HepG2 (cell line): ENCODE data around the gene TMUB1. TPM values are rescaled to one million over a fixed set of nuclear protein-coding genes. Genes with fewer than 3 reads are reported as not detected.

Source experiments
- CREM ChIP-seq, 2 experiments: sonication (generic) in 1 of 2; formaldehyde crosslinking in 1 of 2; IDR thresholded peaks; 2 replicates each; pipeline versions ENCODE4 v1.4.0 to v1.6.1; 2016 to 2020; ENCODE audit warnings: antibody characterized with exemption in 1 of 2, mild to moderate bottlenecking in 1 of 2, missing genetic modification reagents in 1 of 2
- GATAD1 ChIP-seq: IDR thresholded peaks from 2 replicates; pipeline ENCODE4 v1.6.1; 2016; ENCODE audit warnings: missing genetic modification reagents, missing compliant biosample characterization
- MLXIP ChIP-seq: sonication (generic); formaldehyde crosslinking; IDR thresholded peaks from 2 replicates; pipeline ENCODE4 v1.9.0; 2021; ENCODE audit warnings: missing genetic modification reagents, borderline replicate concordance
- NR3C1 ChIP-seq: sonication (generic); formaldehyde crosslinking; IDR thresholded peaks from 2 replicates; pipeline ENCODE4 v1.4.0; 2020; ENCODE audit warnings: missing genetic modification reagents
- PRPF4 ChIP-seq: fragments of 200-400 bp; formaldehyde crosslinking; IDR thresholded peaks from 2 replicates; pipeline ENCODE4 v1.6.1; 2016; ENCODE audit warnings: low read length, low read depth; ENCODE audit not compliant: poor library complexity, severe bottlenecking
- SMAD1 ChIP-seq: sonication (generic); formaldehyde crosslinking; IDR thresholded peaks from 2 replicates; pipeline ENCODE4 v1.4.0; 2020; ENCODE audit warnings: missing genetic modification reagents, low read depth, mild to moderate bottlenecking, borderline replicate concordance
- polyA plus RNA-seq, 8 experiments: library from polyadenylated mRNA; depleted of rRNA in 3 of 8; stranded (reverse) in 7 of 8; unstranded in 1 of 8; fragments of >200 nt; fragmentation: Illumina TruSeq in 4 of 8; extraction: Trizol in 4 of 8; gene quantifications; 2 replicates each; pipeline versions ENCODE4 v1.2.1 to v1.2.3, GENCODE V29; 2011 to 2016; ENCODE audit warnings: low read depth in 4 of 8, missing spikeins in 1 of 8, mixed read lengths in 1 of 8; ENCODE audit not compliant: insufficient read depth in 1 of 8
- total RNA-seq, 5 experiments: library from RNA; depleted of rRNA; stranded (reverse); fragments of >200 nt; fragmentation: Illumina TruSeq; extraction: Trizol; gene quantifications; 2 replicates each; pipeline ENCODE4 v1.2.3, GENCODE V29; 2016; ENCODE audit warnings: low read depth in 1 of 5
- TF ChIP-seq, protein P1 (sequence below): sonication (generic); formaldehyde crosslinking; IDR thresholded peaks from one replicate; pipeline ENCODE4 v1.5.1; 2020; ENCODE audit warnings: mild to moderate bottlenecking, missing genetic modification reagents; ENCODE audit errors: not compliant biosample characterization
- TF ChIP-seq, protein P2 (sequence below): sonication (generic); formaldehyde crosslinking; IDR thresholded peaks from 2 replicates; pipeline ENCODE4 v1.4.0; 2020; ENCODE audit warnings: mild to moderate bottlenecking, missing genetic modification reagents
- TF ChIP-seq, protein P3 (sequence below): sonication (generic); formaldehyde crosslinking; IDR thresholded peaks from 2 replicates; pipeline ENCODE4 v1.5.0; 2020; ENCODE audit warnings: missing genetic modification reagents, mild to moderate bottlenecking, borderline replicate concordance

The TMUB1 gene
- total and polyA plus RNA-seq, 2 of the 13 experiments (the other 11 are each of a cell fraction or from before 2014, with no cell fraction given) = 44.8 to 51.6 TPM

GRCh38 chr7:151062399-151063211, 20.7 kb downstream of the TMUB1 start (continued):
- TF ChIP-seq, protein P1, sequence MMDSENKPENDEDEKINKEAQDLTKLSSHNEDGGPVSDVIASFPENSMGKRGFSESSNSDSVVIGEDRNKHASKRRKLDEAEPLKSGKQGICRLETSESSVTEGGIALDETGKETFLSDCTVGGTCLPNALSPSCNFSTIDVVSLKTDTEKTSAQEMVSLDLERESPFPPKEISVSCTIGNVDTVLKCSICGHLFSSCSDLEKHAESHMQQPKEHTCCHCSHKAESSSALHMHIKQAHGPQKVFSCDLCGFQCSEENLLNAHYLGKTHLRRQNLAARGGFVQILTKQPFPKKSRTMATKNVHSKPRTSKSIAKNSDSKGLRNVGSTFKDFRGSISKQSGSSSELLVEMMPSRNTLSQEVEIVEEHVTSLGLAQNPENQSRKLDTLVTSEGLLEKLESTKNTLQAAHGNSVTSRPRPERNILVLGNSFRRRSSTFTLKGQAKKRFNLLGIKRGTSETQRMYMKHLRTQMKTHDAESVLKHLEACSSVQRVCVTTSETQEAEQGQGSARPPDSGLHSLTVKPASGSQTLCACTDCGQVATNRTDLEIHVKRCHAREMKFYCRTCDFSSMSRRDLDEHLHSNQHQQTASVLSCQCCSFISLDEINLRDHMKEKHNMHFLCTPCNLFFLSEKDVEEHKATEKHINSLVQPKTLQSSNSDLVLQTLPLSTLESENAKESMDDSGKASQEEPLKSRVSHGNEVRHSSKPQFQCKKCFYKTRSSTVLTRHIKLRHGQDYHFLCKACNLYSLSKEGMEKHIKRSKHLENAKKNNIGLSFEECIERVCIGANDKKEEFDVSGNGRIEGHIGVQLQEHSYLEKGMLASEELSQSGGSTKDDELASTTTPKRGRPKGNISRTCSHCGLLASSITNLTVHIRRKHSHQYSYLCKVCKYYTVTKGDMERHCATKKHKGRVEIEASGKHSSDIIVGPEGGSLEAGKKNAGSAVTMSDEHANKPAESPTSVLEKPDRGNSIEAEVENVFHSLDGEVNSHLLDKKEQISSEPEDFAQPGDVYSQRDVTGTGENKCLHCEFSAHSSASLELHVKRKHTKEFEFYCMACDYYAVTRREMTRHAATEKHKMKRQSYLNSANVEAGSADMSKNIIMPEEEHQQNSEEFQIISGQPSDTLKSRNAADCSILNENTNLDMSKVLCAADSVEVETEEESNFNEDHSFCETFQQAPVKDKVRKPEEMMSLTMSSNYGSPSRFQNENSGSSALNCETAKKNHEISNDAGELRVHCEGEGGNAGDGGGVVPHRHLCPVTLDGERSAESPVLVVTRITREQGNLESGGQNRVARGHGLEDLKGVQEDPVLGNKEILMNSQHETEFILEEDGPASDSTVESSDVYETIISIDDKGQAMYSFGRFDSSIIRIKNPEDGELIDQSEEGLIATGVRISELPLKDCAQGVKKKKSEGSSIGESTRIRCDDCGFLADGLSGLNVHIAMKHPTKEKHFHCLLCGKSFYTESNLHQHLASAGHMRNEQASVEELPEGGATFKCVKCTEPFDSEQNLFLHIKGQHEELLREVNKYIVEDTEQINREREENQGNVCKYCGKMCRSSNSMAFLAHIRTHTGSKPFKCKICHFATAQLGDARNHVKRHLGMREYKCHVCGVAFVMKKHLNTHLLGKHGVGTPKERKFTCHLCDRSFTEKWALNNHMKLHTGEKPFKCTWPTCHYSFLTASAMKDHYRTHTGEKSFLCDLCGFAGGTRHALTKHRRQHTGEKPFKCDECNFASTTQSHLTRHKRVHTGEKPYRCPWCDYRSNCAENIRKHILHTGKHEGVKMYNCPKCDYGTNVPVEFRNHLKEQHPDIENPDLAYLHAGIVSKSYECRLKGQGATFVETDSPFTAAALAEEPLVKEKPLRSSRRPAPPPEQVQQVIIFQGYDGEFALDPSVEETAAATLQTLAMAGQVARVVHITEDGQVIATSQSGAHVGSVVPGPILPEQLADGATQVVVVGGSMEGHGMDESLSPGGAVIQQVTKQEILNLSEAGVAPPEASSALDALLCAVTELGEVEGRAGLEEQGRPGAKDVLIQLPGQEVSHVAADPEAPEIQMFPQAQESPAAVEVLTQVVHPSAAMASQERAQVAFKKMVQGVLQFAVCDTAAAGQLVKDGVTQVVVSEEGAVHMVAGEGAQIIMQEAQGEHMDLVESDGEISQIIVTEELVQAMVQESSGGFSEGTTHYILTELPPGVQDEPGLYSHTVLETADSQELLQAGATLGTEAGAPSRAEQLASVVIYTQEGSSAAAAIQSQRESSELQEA = no peak
- TF ChIP-seq MLXIP (CRISPR knock-in tag) (peak; percentile 78), GATAD1 (0 out of 2 replicates have a peak, but pooled peaks have one; percentile 54), PRPF4 (no peak), CREM (IDR thresholded peaks at IDR 0.05) (peak; percentile 50; the same call in 1 of the 2 replicates), CREM (CRISPR knock-in tag; IDR thresholded peaks at IDR 0.05) (no peak), NR3C1 (CRISPR knock-in tag) (no peak), SMAD1 (CRISPR knock-in tag) (no peak)
- TF ChIP-seq, protein P2, sequence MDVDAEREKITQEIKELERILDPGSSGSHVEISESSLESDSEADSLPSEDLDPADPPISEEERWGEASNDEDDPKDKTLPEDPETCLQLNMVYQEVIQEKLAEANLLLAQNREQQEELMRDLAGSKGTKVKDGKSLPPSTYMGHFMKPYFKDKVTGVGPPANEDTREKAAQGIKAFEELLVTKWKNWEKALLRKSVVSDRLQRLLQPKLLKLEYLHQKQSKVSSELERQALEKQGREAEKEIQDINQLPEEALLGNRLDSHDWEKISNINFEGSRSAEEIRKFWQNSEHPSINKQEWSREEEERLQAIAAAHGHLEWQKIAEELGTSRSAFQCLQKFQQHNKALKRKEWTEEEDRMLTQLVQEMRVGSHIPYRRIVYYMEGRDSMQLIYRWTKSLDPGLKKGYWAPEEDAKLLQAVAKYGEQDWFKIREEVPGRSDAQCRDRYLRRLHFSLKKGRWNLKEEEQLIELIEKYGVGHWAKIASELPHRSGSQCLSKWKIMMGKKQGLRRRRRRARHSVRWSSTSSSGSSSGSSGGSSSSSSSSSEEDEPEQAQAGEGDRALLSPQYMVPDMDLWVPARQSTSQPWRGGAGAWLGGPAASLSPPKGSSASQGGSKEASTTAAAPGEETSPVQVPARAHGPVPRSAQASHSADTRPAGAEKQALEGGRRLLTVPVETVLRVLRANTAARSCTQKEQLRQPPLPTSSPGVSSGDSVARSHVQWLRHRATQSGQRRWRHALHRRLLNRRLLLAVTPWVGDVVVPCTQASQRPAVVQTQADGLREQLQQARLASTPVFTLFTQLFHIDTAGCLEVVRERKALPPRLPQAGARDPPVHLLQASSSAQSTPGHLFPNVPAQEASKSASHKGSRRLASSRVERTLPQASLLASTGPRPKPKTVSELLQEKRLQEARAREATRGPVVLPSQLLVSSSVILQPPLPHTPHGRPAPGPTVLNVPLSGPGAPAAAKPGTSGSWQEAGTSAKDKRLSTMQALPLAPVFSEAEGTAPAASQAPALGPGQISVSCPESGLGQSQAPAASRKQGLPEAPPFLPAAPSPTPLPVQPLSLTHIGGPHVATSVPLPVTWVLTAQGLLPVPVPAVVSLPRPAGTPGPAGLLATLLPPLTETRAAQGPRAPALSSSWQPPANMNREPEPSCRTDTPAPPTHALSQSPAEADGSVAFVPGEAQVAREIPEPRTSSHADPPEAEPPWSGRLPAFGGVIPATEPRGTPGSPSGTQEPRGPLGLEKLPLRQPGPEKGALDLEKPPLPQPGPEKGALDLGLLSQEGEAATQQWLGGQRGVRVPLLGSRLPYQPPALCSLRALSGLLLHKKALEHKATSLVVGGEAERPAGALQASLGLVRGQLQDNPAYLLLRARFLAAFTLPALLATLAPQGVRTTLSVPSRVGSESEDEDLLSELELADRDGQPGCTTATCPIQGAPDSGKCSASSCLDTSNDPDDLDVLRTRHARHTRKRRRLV (CRISPR knock-in tag) = no peak
- TF ChIP-seq, protein P3, sequence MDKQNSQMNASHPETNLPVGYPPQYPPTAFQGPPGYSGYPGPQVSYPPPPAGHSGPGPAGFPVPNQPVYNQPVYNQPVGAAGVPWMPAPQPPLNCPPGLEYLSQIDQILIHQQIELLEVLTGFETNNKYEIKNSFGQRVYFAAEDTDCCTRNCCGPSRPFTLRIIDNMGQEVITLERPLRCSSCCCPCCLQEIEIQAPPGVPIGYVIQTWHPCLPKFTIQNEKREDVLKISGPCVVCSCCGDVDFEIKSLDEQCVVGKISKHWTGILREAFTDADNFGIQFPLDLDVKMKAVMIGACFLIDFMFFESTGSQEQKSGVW (CRISPR knock-in tag) = no peak
